Measurements from ENCODE around the gene GCC1. TPM values are rescaled to one million over a fixed set of nuclear protein-coding genes. Genes with fewer than 3 reads are reported as not detected.

GCC1 gene, protein sequence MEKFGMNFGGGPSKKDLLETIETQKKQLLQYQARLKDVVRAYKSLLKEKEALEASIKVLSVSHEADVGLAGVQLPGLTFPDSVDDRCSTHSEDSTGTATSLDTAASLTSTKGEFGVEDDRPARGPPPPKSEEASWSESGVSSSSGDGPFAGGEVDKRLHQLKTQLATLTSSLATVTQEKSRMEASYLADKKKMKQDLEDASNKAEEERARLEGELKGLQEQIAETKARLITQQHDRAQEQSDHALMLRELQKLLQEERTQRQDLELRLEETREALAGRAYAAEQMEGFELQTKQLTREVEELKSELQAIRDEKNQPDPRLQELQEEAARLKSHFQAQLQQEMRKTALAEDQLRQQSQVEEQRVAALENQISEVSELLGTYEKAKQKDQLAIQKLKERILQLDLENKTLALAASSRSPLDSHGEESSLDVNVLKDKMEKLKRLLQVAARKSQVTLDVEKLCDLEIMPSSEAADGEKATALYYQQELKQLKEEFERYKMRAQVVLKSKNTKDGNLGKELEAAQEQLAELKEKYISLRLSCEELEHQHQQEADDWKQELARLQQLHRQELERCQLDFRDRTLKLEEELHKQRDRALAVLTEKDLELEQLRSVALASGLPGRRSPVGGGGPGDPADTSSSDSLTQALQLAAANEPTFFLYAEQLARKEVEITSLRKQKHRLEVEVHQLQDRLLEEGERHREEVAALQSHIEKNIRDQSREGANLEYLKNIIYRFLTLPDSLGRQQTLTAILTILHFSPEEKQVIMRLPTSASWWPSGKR
- total RNA-seq (2022), result 22.0 and 22.5 TPM in 2 replicates
- Bru-seq, nascent RNA, result percentile 75 among the genes with signal in this experiment
- percentile 86 among the genes with signal in this experiment for BruChase-seq, experiment 1, labeled RNA remaining after a 6-hour chase
- percentile 93 among the genes with signal in this experiment for BruChase-seq, experiment 2, labeled RNA remaining after a 2-hour chase
- long read RNA-seq, full-length matches to known transcripts, result 27 of 32 reads
- long read RNA-seq, partial matches to known transcripts, result 0 of 32 reads
- long read RNA-seq, other reads (novel, unspliced or antisense), result 5 of 32 reads

DNA sequence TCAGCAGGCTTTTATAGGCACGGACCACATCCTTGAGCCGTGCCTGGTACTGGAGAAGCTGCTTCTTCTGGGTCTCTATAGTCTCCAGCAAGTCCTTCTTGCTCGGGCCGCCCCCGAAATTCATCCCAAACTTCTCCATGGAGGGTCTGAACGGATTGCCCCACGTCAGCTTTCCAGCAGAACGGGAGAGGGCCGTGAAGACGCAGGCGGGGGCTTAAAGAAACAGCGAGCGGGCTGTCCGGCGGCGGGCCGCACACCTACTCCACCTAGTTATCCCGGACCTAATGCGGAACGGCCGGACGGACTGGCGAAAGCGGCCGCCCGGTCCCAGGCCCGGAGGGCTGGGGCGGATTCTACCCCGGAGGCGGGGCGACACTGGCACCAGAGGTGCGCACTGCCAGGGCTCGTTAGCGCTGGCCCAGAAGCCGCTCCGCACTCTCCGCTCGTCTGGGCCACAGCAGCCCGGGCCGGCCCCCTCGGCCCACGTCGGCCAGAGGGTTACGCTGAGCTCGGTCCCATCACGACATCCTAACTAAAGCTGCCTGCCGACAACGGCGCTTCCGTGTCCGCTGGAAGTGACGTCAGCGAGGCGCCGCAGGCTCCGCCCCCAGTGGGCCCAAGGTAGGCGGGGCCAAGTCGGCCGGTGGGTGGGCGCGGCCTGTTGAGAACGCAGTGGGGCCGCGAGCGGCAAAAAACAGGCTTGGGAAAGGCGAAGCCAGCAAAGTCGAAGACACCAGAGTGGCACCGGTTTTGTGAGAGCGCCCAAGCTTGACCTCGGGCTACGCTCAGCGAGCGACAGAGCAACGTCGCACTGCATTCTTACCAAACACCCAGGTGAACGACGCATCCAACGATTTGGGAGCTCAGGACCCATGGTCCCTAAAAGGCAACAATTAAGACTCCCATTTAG, at the start of gene GCC1:
TSS of gene GCC1 (minus strand) at position 553 of the 910 bp plus-strand sequence. CDS start at position 139, 414 bp downstream.
- Mint-ChIP-seq H3K27ac (ENCODE audit: unreplicated experiment) (peak within 1 kb of the TSS; percentile 92), H3K9me3 (ENCODE audit: low read depth, unreplicated experiment) (no peaks in the 10 kb centered on the region), H3K4me3 (ENCODE audit: low read depth, unreplicated experiment) (peak within 1 kb of the TSS; percentile 95), H3K27me3 (ENCODE audit: unreplicated experiment) (no peaks in the 10 kb centered on the region), H3K36me3 (ENCODE audit: insufficient read depth, unreplicated experiment) (peaks cover 37% of the 10 kb centered on the region), H3K4me1 (ENCODE audit: low read depth, unreplicated experiment) (peaks cover 33% of the 10 kb centered on the region)
- CTCF ChIA-PET, result no interaction called here
- peak; percentile 95 for DNase-seq
- intact Hi-C loops (cut with micrococcal nuclease; ENCODE audit: unreplicated experiment), result loop anchor here (5.0 to 10.0 kb wide), 3 partner anchors 117 to 630 kb away; no protein-coding TSS in a partner anchor
- TF ChIP-seq, protein P1, sequence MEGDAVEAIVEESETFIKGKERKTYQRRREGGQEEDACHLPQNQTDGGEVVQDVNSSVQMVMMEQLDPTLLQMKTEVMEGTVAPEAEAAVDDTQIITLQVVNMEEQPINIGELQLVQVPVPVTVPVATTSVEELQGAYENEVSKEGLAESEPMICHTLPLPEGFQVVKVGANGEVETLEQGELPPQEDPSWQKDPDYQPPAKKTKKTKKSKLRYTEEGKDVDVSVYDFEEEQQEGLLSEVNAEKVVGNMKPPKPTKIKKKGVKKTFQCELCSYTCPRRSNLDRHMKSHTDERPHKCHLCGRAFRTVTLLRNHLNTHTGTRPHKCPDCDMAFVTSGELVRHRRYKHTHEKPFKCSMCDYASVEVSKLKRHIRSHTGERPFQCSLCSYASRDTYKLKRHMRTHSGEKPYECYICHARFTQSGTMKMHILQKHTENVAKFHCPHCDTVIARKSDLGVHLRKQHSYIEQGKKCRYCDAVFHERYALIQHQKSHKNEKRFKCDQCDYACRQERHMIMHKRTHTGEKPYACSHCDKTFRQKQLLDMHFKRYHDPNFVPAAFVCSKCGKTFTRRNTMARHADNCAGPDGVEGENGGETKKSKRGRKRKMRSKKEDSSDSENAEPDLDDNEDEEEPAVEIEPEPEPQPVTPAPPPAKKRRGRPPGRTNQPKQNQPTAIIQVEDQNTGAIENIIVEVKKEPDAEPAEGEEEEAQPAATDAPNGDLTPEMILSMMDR (IDR thresholded peaks at IDR 0.05; ENCODE audit: unreplicated experiment), result no peak
- BruUV-seq (replicated peaks), result TSS peak; percentile 51

DNA sequence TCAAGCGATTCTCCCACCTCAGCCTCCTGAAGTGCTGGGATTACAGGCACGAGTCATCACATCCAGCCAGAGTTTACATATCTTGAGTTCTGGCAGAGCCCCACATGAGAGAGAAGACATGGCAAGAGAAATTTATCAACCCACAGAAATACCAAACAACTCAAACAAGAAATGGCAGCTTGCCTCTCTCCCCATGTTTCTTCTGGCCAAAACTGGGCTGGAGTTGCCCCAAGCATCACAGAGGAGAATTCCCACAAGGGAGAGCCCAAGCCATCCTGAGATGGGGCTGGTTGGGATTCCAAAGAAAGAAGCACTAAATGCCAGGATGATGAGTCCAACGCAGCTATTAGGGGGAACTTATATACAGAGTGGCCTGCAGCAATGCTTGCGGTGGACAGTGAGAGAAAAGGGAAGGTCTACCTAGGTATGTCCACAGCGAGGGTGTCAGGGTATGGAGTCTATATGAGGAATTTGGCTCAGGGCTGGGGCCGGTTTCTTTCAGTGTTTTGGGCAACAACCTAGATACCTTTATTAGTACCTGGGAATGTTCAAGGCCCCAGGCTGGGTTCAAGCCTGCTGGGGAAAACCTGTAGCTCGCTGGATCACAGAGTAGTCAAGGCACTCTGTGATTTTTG, 47.0 kb upstream of the GCC1 start:
- Mint-ChIP-seq H3K4me3 (ENCODE audit: low read depth, unreplicated experiment) (no peak overlapping the region), H3K36me3 (ENCODE audit: insufficient read depth, unreplicated experiment) (no peaks in the 10 kb centered on the region), H3K4me1 (ENCODE audit: low read depth, unreplicated experiment) (no peaks in the 10 kb centered on the region), H3K27ac (ENCODE audit: unreplicated experiment) (no peak overlapping the region), H3K27me3 (ENCODE audit: unreplicated experiment) (peaks cover 60% of the 10 kb centered on the region), H3K9me3 (ENCODE audit: low read depth, unreplicated experiment) (no peaks in the 10 kb centered on the region)
- intact Hi-C loops (cut with micrococcal nuclease; ENCODE audit: unreplicated experiment), result no loop called here
- TF ChIP-seq, protein P1 (IDR thresholded peaks at IDR 0.05; ENCODE audit: unreplicated experiment), result no peak
- DNase-seq, result no peak
- no TSS peak for BruUV-seq (replicated peaks)
- CTCF ChIA-PET, result no interaction called here

DNA sequence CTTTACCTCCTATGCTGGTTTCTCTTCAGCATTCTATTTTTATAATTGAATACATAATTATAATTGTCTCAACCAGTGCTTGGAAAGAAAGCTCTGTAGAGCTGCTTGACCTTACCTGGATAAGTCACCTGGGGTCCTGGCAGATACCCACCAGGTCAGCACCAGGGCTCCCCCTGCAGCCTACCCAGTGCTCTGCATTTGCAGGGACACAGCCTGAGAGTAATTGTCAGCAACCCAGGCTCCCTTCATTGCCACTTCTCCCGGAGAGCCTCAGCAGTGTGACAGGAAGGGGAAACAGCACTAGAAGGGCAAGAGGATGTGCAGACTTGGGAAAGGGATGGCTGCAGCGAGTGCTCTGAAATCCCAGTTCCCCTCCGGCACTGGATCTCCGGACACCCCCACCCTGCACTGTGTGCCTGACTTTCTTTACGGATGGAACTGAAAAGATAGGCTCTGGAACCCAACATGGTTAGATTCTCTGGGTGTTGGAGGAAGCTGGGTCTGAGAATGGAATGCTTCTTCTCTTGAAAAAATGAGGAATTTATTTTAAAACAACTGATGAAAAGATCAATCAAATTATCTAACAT, 44.0 kb upstream of the GCC1 start:
- peak; percentile 63 for DNase-seq
- no peaks in the 10 kb centered on the region for H3K4me1 Mint-ChIP-seq (ENCODE audit: low read depth, unreplicated experiment)
- no peak overlapping the region for H3K27ac Mint-ChIP-seq (ENCODE audit: unreplicated experiment)
- CTCF ChIA-PET, result interaction anchor here (1.3 kb wide), 1 partner anchor 12 kb away, joined by 4 read pairs; the partner anchor contains the start of gene PAX4
- no peaks in the 10 kb centered on the region for H3K36me3 Mint-ChIP-seq (ENCODE audit: insufficient read depth, unreplicated experiment)
- intact Hi-C loops (cut with micrococcal nuclease; ENCODE audit: unreplicated experiment), result no loop called here
- peaks cover 41% of the 10 kb centered on the region for H3K27me3 Mint-ChIP-seq (ENCODE audit: unreplicated experiment)
- no peaks in the 10 kb centered on the region for H3K9me3 Mint-ChIP-seq (ENCODE audit: low read depth, unreplicated experiment)
- no peak overlapping the region for H3K4me3 Mint-ChIP-seq (ENCODE audit: low read depth, unreplicated experiment)
- no TSS peak for BruUV-seq (replicated peaks)
- TF ChIP-seq, protein P1 (IDR thresholded peaks at IDR 0.05; ENCODE audit: unreplicated experiment), result peak; percentile 41
